Ishikawa (cell line): Measurements from ENCODE around the gene RALA.

Experiments used
- CEBPB ChIP-seq: IDR thresholded peaks from 2 replicates; pipeline ENCODE4 v1.6.1; 2012
- CREB1 ChIP-seq: IDR thresholded peaks from 2 replicates; pipeline ENCODE4 v1.6.1; 2012; ENCODE audit warnings: low read depth
- EGR1 ChIP-seq: IDR thresholded peaks from 2 replicates; pipeline ENCODE4 v1.6.1; 2012
- EP300 ChIP-seq: IDR thresholded peaks from 2 replicates; pipeline ENCODE4 v1.6.1; 2012; ENCODE audit warnings: borderline replicate concordance
- FOXM1 ChIP-seq: IDR thresholded peaks from 2 replicates; pipeline ENCODE4 v1.6.1; 2012; ENCODE audit warnings: low read depth, borderline replicate concordance
- MAX ChIP-seq: IDR thresholded peaks from 2 replicates; pipeline ENCODE4 v1.6.1; 2012
- NFIC ChIP-seq: IDR thresholded peaks from 2 replicates; pipeline ENCODE4 v1.6.1; 2012
- RAD21 ChIP-seq: IDR thresholded peaks from 2 replicates; pipeline ENCODE4 v1.6.1; 2012; ENCODE audit warnings: low read depth
- TAF1 ChIP-seq: IDR thresholded peaks from 2 replicates; pipeline ENCODE4 v1.6.1; 2012; ENCODE audit warnings: low read depth, mild to moderate bottlenecking
- TCF12 ChIP-seq: IDR thresholded peaks from 2 replicates; pipeline ENCODE4 v1.6.1; 2012; ENCODE audit warnings: low read depth
- TEAD4 ChIP-seq: IDR thresholded peaks from 2 replicates; pipeline ENCODE4 v1.6.1; 2012
- YY1 ChIP-seq: IDR thresholded peaks from 2 replicates; pipeline ENCODE4 v1.6.1; 2012; ENCODE audit warnings: low read depth
- ZBTB7A ChIP-seq: IDR thresholded peaks from 2 replicates; pipeline ENCODE4 v1.6.1; 2012; ENCODE audit warnings: low read depth
- TF ChIP-seq, protein P1 (sequence below): IDR thresholded peaks from 2 replicates; pipeline ENCODE4 v1.6.1; 2012
- TF ChIP-seq, protein P2 (sequence below): IDR thresholded peaks from 2 replicates; pipeline ENCODE4 v1.6.1; 2012; ENCODE audit warnings: low read depth, mild to moderate bottlenecking

The RALA gene

GRCh38 chr7:39746103-39746819, 122.9 kb downstream of the RALA start:
- TF ChIP-seq TCF12 (no peak), TAF1 (no peak), MAX (no peak), EGR1 (no peak), RAD21 (peak; percentile 93)
- TF ChIP-seq, protein P1, sequence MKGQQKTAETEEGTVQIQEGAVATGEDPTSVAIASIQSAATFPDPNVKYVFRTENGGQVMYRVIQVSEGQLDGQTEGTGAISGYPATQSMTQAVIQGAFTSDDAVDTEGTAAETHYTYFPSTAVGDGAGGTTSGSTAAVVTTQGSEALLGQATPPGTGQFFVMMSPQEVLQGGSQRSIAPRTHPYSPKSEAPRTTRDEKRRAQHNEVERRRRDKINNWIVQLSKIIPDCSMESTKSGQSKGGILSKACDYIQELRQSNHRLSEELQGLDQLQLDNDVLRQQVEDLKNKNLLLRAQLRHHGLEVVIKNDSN, result no peak

DNA sequence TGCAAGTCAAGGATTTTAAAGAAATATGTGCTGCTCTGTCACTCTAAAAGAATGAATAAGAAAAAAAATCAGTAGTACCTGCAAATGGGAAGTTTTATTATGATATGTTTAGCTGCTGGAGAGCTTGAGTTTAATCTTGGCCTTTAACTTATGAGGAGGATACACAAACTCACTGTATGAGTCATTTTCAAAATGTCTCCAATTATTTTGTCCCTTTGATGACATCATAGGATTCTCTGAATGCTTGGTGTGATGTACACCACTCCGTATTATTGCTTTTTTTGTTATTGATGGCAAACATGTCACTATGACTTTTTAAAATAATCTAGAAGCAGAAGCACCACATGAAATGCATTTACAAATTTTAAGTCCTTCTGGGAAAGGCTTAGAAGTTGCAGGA, 125.8 kb downstream of the RALA start:
- TF ChIP-seq, protein P2, sequence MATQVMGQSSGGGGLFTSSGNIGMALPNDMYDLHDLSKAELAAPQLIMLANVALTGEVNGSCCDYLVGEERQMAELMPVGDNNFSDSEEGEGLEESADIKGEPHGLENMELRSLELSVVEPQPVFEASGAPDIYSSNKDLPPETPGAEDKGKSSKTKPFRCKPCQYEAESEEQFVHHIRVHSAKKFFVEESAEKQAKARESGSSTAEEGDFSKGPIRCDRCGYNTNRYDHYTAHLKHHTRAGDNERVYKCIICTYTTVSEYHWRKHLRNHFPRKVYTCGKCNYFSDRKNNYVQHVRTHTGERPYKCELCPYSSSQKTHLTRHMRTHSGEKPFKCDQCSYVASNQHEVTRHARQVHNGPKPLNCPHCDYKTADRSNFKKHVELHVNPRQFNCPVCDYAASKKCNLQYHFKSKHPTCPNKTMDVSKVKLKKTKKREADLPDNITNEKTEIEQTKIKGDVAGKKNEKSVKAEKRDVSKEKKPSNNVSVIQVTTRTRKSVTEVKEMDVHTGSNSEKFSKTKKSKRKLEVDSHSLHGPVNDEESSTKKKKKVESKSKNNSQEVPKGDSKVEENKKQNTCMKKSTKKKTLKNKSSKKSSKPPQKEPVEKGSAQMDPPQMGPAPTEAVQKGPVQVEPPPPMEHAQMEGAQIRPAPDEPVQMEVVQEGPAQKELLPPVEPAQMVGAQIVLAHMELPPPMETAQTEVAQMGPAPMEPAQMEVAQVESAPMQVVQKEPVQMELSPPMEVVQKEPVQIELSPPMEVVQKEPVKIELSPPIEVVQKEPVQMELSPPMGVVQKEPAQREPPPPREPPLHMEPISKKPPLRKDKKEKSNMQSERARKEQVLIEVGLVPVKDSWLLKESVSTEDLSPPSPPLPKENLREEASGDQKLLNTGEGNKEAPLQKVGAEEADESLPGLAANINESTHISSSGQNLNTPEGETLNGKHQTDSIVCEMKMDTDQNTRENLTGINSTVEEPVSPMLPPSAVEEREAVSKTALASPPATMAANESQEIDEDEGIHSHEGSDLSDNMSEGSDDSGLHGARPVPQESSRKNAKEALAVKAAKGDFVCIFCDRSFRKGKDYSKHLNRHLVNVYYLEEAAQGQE, result no peak
- TF ChIP-seq CREB1 (no peak), RAD21 (no peak), EP300 (no peak), FOXM1 (no peak), NFIC (no peak), EGR1 (no peak), CEBPB (no peak), YY1 (no peak), ZBTB7A (no peak)
- TF ChIP-seq, protein P1, result no peak

GRCh38 chr7:39749717-39750116, 126.3 kb downstream of the RALA start:
- TF ChIP-seq RAD21, result no peak
- TF ChIP-seq FOXM1, result no peak
- no peak for TF ChIP-seq YY1
- no peak for TF ChIP-seq EGR1
- no peak for TF ChIP-seq EP300
- no peak for TF ChIP-seq TCF12
- TF ChIP-seq, protein P2, result no peak
- no peak for TF ChIP-seq TEAD4
- TF ChIP-seq MAX, result no peak
- TF ChIP-seq, protein P1, result no peak
- TF ChIP-seq CEBPB, result no peak
- TF ChIP-seq NFIC, result no peak
- no peak for TF ChIP-seq TAF1
- no peak for TF ChIP-seq ZBTB7A
- TF ChIP-seq CREB1, result no peak

GRCh38 chr7:39750253-39751077, 127.1 kb downstream of the RALA start:
- no peak for TF ChIP-seq TEAD4
- no peak for TF ChIP-seq EP300
- no peak for TF ChIP-seq NFIC

- TF ChIP-seq, protein P2, result no peak
- TF ChIP-seq TCF12, result no peak
- no peak for TF ChIP-seq MAX
- no peak for TF ChIP-seq TAF1
- TF ChIP-seq RAD21, result no peak
- TF ChIP-seq EP300, result no peak
- TF ChIP-seq TEAD4, result no peak
- TF ChIP-seq FOXM1, result no peak
Measured at GRCh38 chr7:39753823-39754325, 130.5 kb downstream of the RALA start.
